ENCODE results near the gene ADAMTS14.
"Not testable (repeated sequence)": the region's sequence is repeated elsewhere in the genome, so short reads cannot be mapped to it uniquely, and the experiment has no call there.

The ADAMTS14 gene

GRCh38 chr10:70751356-70751755 lies 79.0 kb downstream of the ADAMTS14 start:
- DNase-seq (ENCODE audit: low spot score), result no peak

GRCh38 chr10:70751991-70752390 lies 79.7 kb downstream of the ADAMTS14 start:
- DNase-seq (ENCODE audit: low spot score), result no peak

GRCh38 chr10:70752571-70752970 lies 80.3 kb downstream of the ADAMTS14 start:
- DNase-seq (ENCODE audit: low spot score), result no peak

DNA sequence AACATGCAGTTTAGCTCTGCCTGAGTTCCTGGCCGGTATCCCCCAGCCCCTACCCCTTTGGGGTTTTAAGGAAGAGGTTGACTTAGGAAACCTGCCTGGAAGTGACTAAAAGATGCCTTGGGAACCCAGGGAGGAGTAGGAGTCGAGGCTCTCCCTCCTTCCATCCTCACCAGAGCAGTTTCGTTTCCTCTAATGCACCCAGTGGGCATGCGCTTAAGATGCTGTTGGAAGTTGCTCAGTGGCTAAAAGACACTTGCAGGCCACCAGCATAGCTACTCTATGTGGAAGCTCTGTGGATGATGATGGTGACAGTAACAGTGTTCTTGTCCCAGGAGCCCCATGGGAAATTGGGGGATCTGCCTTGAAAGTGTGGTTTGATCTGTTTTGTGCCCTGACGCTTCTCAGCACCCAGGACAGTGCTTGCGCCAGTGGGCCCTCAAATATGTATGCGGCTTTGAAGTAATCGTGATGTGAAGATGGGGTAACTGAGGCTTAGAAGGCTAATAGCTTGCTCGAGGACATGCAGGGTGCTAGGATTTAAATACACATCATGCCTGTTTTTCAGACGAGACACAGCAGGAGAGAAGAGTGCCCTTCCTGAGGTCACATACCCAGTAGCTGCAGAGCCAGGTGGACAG lies 80.8 kb downstream of the ADAMTS14 start:
- no peak for DNase-seq (ENCODE audit: low spot score)

DNA sequence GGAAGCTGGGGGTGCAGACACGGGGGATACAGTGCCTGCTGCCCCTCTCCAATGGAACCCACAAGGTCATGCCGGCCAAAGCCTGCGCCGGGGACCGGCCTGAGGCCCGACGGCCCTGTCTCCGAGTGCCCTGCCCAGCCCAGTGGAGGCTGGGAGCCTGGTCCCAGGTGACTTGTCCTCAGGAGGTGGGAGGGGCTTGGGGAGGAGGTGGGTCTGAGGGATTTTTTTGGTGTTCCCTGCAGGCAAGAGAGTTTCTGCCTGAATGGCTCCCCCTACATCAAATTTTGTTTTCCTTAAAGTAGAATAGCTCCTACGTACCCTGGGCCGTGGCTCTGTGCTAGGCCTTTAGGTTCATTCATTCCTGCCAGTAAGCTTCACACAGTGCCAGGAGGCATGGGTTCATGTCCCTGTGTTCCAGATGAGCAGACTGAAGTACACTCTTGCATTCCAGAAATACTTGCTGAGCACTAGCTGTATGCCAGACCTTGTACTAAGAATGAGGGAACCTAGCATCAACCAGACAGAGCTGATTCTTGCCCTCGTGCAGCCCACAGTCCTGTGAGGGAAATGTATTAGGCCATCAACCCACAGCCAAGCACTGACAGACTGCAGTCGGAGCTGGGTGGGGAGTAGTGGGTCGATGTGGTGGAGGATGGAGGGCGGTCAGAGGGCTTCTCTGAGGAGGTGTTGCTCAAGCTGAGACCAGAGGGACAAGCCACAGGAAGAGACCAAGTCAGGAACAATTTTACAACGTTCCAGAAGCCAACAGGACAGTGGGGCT lies 81.7 kb downstream of the ADAMTS14 start:
- no peak for DNase-seq (ENCODE audit: low spot score)

GRCh38 chr10:70756700-70757360 lies 84.5 kb downstream of the ADAMTS14 start:
- DNase-seq (ENCODE audit: low spot score), result no peak

DNA sequence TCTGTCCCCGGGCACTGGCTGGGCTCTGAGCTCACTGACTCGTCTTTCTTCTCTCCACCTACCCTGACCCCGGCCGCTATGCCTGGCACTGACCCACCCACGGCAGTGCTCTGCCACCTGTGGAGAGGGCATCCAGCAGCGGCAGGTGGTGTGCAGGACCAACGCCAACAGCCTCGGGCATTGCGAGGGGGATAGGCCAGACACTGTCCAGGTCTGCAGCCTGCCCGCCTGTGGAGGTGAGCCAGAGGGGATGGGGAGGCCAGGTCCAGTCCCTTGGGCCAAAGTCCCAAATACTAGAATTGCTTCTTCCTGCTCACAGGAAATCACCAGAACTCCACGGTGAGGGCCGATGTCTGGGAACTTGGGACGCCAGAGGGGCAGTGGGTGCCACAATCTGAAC lies 85.5 kb downstream of the ADAMTS14 start:
- DNase-seq (ENCODE audit: low spot score), result no peak

- peak; percentile 59 for DNase-seq (ENCODE audit: low spot score)
These were observed 86.6 kb downstream of the ADAMTS14 start for GRCh38 chr10:70758757-70759514.

DNA sequence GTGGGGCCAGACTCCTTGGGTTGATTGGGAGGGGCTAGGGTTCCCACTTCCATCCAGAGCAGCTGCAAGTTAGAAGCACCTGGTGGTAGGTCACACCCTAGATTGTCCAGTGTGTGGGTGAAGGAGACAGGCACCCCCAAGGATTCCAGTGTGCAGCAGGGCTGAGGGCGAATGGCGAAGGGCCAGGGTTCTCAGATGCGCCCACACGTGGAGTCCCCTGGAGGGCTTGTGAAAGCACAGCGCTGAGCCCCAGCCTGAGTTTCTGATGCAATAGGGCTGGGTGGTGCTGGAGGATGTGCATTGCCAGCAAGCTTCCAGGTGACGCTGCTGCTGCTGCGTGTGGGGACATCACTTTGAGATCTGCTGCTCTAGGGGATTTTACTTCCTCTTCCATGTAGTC lies 87.5 kb downstream of the ADAMTS14 start:
- DNase-seq (ENCODE audit: low spot score), result no peak

GRCh38 chr10:70760271-70760787 lies 88.0 kb downstream of the ADAMTS14 start:
- DNase-seq (ENCODE audit: low spot score), result no peak

- DNase-seq (ENCODE audit: low spot score), result no peak
These were observed 88.8 kb downstream of the ADAMTS14 start for GRCh38 chr10:70761031-70761601.

- DNase-seq (ENCODE audit: low spot score), result no peak
These were observed 89.5 kb downstream of the ADAMTS14 start for GRCh38 chr10:70761727-70762350.

GRCh38 chr10:70762441-70763175 lies 90.3 kb downstream of the ADAMTS14 start:
- DNase-seq (ENCODE audit: low spot score), result no peak

DNA sequence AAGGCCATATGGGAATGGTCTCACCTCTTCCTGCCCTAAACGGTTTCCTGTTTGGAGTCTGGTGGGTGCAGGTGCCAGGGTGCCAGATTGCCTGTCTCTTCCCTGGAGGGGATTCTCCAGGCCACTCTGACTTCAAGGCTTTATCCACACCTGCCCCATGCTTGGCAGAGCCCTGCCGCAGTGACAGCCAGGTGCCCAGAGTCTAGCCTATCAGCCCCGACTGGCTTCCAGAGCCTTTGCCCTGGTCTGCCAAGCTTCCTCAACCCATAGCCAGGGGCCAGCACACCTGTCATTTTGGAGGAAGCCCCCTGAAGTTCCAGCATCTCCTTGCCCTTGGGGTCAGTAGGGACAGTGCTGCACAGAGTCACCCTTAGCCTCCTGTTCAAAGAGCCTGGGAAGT lies 91.3 kb downstream of the ADAMTS14 start:
- DNase-seq (ENCODE audit: low spot score), result no peak

DNA sequence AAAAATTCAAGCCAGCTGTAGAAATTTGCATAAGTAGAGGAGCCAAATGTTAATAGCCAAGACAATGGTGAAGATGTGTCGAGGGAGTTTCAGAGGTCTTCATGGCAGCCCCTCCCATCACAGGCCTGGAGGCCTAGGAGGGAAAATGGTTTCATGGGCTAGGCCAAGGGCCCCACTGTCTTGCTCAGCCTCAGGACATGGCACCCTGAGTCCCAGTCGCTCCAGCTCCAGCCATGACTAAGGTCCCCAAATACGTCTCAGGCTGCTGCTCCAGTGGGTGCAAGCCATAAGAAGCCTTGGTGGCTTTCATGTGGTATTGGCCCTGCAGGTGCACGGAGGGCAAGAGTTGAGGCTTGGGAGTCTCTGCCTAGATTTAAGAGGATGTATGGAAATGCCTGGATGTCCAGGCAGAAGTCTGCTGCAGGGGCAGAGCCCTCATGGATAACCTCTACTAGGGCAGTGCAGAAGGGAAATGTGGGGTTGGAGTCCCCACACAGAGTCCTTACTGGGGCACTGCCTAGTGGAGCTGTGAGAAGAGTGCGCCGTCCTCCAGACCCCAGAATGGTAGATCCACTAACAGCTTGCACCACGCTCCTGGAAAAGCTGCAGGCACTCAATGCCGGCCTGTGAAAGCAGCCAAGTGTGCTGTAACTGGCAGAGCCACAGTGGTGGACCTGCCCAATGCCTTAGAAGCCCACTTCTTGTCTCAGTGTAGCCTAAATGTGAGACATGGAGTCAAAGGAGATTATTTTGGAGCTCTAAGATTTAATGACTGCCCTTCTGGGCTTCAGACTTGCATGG lies 93.7 kb downstream of the ADAMTS14 start:
- DNase-seq (ENCODE audit: low spot score), result no peak

DNA sequence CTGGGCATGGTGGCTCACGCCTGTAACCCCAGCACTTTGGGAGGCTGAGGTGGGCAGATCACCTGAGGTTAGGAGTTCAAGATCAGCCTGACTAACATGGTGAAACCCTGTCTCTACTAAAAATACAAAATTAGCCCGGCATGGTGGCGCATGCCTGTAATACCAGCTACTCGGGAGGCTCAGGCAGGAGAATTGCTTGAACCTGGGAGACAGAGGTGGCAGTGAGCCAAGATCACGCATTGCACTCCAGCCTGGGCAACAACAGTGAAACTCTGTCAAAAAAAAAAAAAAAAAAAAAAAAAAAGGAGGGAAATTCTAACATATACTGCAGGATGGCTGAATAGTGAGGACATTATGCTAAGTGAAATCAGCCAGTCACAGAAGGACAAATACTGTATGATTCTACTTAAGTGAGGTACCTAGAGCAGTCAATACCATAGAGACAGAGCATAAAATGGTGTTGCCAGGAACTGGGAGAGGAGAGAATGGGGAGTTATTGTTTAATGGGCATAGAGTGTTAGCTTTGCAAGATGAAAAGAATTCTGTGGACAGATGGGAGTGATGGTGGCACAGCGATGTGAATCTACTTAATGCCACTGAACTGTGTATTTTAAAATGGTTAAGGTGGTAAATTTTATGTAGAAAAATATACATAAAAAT lies 95.8 kb downstream of the ADAMTS14 start:
- not testable (repeated sequence) for DNase-seq (ENCODE audit: low spot score)

- DNase-seq (ENCODE audit: low spot score), result no peak
These were observed 96.8 kb downstream of the ADAMTS14 start for GRCh38 chr10:70769121-70769520.

DNA sequence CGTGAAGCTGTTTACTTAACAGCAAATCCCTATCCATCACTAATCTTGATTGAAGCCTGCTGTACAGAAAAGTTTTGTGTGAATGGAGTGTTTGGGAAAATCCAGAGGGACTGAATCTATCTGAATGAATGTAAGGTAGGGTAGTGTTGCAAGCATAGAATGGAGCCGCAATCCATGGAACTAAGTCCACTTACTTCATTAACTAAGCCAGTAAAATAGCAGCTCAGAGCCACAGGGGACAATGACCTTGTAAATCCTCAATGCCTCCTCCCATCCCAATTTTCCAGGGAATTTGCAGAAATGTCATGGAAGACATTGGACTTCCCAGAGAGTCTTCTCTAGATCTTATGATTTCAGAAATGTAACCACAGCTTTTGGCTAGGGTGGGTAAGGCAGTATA lies 97.7 kb downstream of the ADAMTS14 start:
- DNase-seq (ENCODE audit: low spot score), result no peak

- DNase-seq (ENCODE audit: low spot score), result not testable (repeated sequence)
These were observed 98.2 kb downstream of the ADAMTS14 start for GRCh38 chr10:70770516-70770915.
